Endothelial cell (in vitro differentiated cells): ENCODE measurements around the gene CCDC187. TPM values are rescaled to one million over a fixed set of nuclear protein-coding genes. Genes with fewer than 3 reads are reported as not detected.

ENCODE experiments used
- DNase-seq: peaks from one replicate; pipeline ENCODE4 v3.0.0; 2021; ENCODE audit warnings: low spot score
- H3K27ac Mint-ChIP-seq: one replicate; pipeline ENCODE4 v1.8.0; 2021; ENCODE audit warnings: mixed read lengths, inconsistent platforms; ENCODE audit not compliant: unreplicated experiment
- H3K27me3 Mint-ChIP-seq: one replicate; pipeline ENCODE4 v1.8.0; 2021; ENCODE audit warnings: mild to moderate bottlenecking, moderate library complexity, mixed read lengths, inconsistent platforms; ENCODE audit not compliant: unreplicated experiment
- H3K36me3 Mint-ChIP-seq: one replicate; pipeline ENCODE4 v1.8.0; 2021; ENCODE audit warnings: mild to moderate bottlenecking, low read depth, mixed read lengths, inconsistent platforms; ENCODE audit not compliant: unreplicated experiment
- H3K4me1 Mint-ChIP-seq: one replicate; pipeline ENCODE4 v1.8.0; 2021; ENCODE audit warnings: mild to moderate bottlenecking, mixed read lengths, inconsistent platforms; ENCODE audit not compliant: unreplicated experiment
- H3K4me3 Mint-ChIP-seq: one replicate; pipeline ENCODE4 v1.8.0; 2021; ENCODE audit warnings: mild to moderate bottlenecking, mixed read lengths, inconsistent platforms; ENCODE audit not compliant: unreplicated experiment
- H3K9me3 Mint-ChIP-seq: one replicate; pipeline ENCODE4 v1.8.0; 2021; ENCODE audit warnings: mixed read lengths, inconsistent platforms; ENCODE audit not compliant: unreplicated experiment
- total RNA-seq: library from RNA; stranded (reverse); fragmentation: NEBNext Ultra II Directional; extraction: Animal tissue kit (Norgen Biotek cat#: 25700); gene quantifications from one replicate; pipeline ENCODE4 v1.2.1, GENCODE V29; 2021; ENCODE audit not compliant: unreplicated experiment
- TF ChIP-seq, protein P1 (sequence below): fragments of 200-600 bp; sonication (generic); IDR thresholded peaks from one replicate; pipeline ENCODE4 v1.5.0; 2021; ENCODE audit warnings: antibody characterized with exemption; ENCODE audit not compliant: unreplicated experiment

CCDC187 gene
- total RNA-seq, 1 donor from 2014 or later, result 0.05 TPM

DNA sequence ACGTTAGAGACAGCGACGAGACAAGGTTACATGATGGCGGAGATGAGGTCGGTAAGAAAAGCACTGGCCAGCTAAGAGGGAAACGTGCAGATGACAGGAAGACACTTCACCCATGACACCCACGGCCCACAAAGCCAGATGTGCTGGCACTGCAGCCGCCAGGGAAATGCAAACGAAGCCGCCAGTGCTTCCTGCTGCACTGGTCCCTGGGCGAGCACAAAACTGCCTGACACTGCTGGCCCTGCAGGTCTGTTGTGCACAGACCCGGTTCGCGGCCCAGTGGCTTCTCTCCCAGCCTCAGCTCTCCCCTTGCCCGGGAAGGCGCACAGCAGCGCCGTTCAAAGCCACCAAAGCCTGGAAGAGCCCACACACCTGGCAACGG, 78.5 kb downstream of the CCDC187 start:
- DNase-seq, result no peak
- H3K27ac Mint-ChIP-seq, result no peak overlapping the region
- H3K27me3 Mint-ChIP-seq, result peaks cover 5% of the 10 kb centered on the region
- H3K4me3 Mint-ChIP-seq, result no peak overlapping the region
- H3K9me3 Mint-ChIP-seq, result no peaks in the 10 kb centered on the region
- TF ChIP-seq, protein P1, sequence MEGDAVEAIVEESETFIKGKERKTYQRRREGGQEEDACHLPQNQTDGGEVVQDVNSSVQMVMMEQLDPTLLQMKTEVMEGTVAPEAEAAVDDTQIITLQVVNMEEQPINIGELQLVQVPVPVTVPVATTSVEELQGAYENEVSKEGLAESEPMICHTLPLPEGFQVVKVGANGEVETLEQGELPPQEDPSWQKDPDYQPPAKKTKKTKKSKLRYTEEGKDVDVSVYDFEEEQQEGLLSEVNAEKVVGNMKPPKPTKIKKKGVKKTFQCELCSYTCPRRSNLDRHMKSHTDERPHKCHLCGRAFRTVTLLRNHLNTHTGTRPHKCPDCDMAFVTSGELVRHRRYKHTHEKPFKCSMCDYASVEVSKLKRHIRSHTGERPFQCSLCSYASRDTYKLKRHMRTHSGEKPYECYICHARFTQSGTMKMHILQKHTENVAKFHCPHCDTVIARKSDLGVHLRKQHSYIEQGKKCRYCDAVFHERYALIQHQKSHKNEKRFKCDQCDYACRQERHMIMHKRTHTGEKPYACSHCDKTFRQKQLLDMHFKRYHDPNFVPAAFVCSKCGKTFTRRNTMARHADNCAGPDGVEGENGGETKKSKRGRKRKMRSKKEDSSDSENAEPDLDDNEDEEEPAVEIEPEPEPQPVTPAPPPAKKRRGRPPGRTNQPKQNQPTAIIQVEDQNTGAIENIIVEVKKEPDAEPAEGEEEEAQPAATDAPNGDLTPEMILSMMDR, result no peak
- H3K36me3 Mint-ChIP-seq, result peaks cover 7% of the 10 kb centered on the region
- peaks cover 8% of the 10 kb centered on the region for H3K4me1 Mint-ChIP-seq

DNA sequence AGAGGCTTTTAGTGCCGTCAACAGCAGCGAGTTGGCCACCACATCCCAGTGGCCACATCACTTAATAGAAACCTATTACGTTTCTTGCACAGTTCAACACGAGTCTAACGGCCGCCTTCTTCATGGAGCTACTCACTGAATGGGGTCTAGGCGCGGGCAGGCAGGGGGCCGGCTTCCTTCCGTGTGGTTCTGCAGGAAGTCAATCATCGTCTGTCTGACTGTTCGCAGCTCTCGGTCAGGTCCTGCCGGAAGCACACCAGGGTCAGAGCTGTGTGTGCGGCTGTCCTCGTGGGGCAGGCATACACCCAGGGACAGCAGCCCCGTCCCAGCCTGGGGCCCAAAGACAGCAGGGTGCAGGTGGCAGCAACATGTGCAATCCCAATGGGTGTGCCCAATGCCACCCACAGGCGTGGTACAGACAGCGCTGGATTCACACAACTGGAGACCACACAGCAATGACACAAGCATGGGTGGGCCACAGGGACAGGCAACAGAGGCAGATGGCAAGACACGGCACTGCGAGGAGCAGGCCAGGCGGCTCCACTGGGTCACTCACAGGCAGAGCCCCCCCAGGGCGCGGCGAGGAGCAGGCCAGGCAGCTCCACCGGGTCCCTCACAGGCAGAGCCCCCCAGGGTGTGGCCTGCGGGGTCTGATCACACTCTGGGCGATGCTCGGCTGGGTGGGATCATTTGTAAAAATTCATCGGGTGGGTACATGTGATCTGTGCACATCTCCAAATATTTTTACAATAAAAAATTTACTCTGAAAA, 79.8 kb downstream of the CCDC187 start:
- Mint-ChIP-seq H3K27ac (no peak overlapping the region), H3K9me3 (no peaks in the 10 kb centered on the region), H3K4me1 (peaks cover 8% of the 10 kb centered on the region), H3K27me3 (peaks cover 4% of the 10 kb centered on the region), H3K4me3 (peak overlapping the region; percentile 6), H3K36me3 (peaks cover 7% of the 10 kb centered on the region)
- TF ChIP-seq, protein P1, result no peak
- no peak for DNase-seq

DNA sequence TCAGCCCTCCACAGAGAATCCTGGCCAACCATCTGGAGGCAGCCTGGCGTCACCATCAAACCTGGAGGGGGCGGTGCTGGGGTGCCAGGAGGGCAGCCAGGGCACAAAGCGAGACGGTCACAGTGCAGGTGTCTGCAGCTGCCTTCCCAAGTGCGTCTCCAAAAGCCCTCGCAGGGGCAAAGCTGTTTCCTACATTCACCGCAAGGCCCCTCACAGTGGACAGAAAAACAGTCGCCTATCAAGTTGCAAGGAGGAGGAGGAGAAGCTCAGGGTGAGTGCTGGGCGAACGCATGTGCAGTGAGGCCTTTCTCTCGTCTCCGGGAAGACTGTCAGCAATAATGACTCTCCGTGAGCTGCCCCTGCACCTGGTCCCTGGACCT, 81.0 kb downstream of the CCDC187 start:
- H3K36me3 Mint-ChIP-seq, result peaks cover 7% of the 10 kb centered on the region
- peak overlapping the region; percentile 6 for H3K4me3 Mint-ChIP-seq
- H3K4me1 Mint-ChIP-seq, result peaks cover 8% of the 10 kb centered on the region
- no peaks in the 10 kb centered on the region for H3K9me3 Mint-ChIP-seq
- H3K27me3 Mint-ChIP-seq, result peaks cover 4% of the 10 kb centered on the region
- no peak for DNase-seq
- TF ChIP-seq, protein P1, result no peak
- H3K27ac Mint-ChIP-seq, result no peak overlapping the region

DNA sequence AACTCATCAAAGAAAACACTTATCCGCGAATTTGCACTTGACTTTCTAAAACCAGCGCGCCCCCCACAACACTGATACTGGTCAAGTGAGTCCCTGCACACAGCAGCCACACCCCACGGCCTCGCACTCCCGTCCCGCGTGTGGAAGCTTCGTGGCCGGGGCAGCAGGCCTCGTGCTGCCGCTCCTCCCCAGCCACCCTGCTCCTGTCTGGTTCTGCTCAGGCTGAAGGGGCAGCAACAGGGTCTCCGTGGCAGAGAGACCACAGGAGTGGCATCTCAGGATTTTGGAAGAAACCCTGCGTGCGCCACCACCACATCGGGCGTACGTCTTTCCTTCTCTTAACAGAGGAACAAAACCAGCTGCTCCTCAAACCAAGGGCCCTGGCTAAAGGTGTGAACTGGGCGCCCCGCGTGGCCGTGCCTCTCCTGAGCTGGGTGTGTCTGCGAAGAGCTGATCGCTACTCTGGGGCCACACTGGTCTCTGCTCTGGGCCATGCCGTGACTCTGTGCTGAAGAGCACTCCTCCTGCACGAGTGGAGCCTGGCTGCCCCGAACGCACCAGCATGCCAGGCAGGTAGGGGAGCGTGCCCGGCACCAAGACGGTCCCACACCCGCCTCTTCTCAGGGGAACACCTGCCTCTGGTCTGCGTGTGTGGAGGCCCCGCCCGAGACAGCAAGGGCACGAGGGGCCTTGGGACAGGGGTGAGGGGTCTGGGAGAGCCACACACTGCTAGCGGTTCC, 81.6 kb downstream of the CCDC187 start:
- Mint-ChIP-seq H3K4me3 (peak overlapping the region; percentile 28), H3K27ac (no peak overlapping the region), H3K4me1 (peaks cover 8% of the 10 kb centered on the region), H3K9me3 (no peaks in the 10 kb centered on the region), H3K36me3 (peaks cover 7% of the 10 kb centered on the region), H3K27me3 (peaks cover 4% of the 10 kb centered on the region)
- no peak for DNase-seq
- TF ChIP-seq, protein P1, result no peak
